Head of caudate nucleus (tissue), 42 donors: ENCODE measurements around the gene COL2A1.
A peak's percentile ranks its signal among the peaks of the same experiment; 100 is the strongest.

Experiments used
- DNase-seq, 42 donors: peaks; one replicate each; pipeline versions ENCODE4 v3.0.0 to v3.0.0-alpha.2; 2020 to 2021; ENCODE audit warnings: mixed read lengths in 7 of 42
- intact Hi-C: fragments of 100-400 bp; cut with DNase I; formaldehyde crosslinking; loops from one replicate; pipeline ENCODE4 v1.15.0; 2022

COL2A1 gene

GRCh38 chr12:47980779-47981495 lies 23.3 kb downstream of the COL2A1 start:
- intact Hi-C loops = no loop called here
- DNase-seq = no peak

DNA sequence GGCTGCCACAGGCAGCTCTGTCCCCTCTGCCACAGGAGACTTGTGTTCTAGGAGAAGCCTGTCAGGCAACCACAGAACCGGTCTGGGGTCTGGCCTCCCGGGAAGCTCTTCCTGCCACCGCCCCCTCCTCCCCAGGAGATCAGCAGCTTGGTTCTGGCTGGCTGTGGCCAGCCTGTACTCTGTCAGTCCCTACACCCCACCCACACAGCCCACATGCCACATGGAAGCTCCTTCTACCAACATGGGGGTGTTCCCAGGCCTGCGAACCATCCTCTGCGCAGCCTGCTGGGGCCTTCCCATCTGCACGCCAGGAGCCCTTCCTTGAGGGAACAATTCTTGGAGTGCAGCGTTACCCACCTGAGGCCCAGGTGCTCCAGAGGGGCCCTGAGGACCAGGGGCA lies 24.1 kb downstream of the COL2A1 start:
- intact Hi-C loops = no loop called here
- DNase-seq = no peak

DNA sequence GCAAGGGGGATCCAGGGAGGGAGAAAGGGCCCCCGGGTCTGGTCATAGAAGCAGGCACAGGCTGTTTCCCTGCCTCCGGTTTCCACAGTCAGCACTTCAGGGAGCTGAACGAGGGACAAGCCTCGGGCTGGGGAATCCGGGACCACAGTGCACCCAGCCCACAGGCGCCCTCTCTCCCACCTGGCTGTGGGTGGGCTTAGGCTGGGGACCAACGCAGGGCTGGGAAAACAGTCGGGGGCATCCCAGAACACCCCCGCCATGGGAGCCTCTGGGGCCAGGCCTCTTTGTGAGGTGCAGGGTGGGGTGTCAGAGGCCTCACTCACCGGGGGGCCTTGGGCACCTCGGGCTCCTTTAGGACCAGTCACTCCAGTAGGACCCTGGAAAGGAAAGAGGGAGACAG lies 24.6 kb downstream of the COL2A1 start:
- intact Hi-C loops = no loop called here

DNA sequence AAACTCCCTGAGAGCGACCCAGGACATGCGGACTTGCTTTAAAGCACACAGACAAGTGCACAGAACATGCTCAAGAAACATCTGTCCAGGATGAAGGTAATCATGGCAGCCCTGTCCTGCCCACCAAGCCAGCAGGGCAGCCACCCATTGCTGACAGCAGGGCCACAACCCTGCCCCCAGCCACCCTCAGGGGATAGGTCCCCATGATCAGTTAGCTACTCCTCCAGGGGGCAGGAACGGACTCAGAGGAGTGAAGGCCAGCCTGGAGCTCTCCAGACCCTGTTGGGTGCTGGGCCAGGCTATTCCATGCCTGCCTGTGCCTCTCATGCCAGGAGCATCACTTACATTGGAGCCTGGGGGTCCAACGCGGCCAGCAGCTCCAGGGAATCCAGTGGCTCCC lies 25.1 kb downstream of the COL2A1 start:
- DNase-seq = no peak
- intact Hi-C loops = no loop called here

More for the DNA sequence above, 24.6 kb downstream of the COL2A1 start:
- DNase-seq = no peak

DNA sequence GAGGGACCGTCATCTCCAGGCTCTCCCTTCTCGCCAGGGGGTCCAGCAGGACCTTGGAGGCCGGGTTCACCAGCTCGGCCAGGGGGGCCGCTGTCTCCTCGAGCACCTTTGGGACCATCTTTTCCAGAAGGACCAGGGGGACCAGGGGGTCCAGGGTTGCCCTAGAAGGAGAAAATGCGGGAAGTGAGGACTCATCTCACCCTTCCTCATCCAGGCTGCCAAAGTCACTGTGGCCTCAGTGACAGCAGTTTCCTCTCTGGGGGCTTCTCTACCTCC lies 25.7 kb downstream of the COL2A1 start:
- intact Hi-C loops = no loop called here
- no peak for DNase-seq

DNA sequence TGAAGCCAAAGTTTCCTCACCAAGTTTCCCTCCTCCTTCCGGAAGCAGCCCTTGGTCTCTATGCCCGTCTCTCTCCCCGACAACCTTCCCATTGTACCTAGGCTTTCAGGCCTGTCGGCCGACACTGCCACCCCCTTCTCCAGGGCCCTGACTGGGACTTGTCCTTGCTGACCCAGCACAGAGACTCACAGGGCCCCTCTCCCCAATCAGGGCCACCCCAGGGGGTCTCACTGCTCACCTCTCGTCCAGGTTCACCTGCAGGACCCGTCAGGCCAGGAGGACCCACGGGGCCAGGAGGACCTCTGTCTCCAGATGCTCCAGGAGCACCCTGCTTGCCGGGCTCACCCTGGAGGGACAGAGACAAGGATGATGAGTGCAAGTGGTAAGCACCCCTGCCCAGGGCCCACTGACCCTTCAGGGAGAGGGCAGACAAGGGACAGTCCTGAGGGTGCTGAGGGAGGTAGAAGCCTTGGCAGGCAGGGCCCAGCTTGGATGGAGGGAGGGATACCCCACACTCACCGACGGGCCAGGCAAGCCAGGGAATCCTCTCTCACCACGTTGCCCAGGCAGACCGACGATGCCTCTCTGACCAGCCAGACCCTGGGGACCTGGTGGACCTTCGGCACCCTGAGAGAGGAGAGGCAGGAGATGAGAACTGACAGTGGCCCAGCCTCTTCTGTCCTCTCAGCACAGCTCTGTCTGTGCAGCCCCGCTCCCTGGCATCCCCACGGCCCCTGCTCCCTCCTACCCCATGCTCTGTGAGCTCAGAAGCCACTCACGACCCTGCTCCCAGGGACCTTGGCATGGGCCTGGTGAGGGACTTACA lies 26.3 kb downstream of the COL2A1 start:
- no peak for DNase-seq

DNA sequence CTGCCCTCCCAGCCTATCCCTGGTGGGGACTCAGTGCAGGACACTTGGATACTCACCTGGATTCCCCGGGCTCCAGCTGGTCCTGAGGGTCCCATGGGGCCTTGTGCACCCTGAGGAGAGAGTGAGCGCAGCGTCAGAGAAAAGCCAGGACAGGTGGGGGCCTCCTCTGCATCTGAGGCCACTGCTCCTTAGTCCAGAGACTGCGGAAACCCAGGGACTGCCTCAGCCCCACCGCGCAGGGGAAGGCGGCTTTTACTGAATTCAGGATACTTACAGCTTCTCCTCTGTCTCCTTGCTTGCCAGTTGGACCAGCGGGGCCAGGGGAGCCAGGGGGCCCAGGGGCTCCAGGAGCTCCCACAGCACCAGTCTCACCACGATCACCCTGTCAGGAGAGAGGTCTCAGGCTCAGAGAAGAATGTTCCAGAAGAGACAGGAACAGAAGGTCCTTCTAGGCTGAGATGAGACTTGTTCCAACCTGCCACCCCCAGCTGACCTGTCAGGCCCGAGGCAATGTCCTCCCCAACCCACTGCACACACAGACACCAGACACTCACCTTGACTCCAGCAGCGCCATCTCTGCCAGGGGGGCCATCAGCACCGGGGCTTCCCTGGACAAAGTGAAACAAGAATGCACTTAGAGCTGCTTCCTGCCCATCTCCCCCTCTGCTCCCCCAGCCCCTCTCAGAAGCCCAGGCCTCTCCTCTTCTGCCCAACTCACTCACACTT lies 27.1 kb downstream of the COL2A1 start:
- intact Hi-C loops = no loop called here

More for the DNA sequence above, 26.3 kb downstream of the COL2A1 start:
- intact Hi-C loops = no loop called here

DNA sequence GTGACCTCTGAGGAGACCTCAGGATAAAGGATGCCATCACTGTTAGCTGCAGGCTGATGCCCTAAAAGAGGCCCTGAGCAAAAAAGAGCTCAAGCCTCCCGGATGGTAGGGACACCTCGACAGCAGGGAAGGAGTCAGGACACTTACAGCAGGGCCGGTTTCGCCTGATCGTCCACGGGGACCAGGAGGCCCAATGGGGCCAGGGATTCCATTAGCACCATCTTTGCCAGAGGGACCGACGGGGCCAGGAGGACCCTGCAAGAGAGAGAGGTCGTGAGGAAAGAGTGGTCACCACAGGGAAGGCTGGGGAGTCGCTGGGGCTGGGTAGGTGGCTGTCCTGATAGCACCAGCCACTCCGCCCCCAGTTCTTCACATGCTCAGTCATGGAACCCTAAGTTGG lies 28.5 kb downstream of the COL2A1 start:
- intact Hi-C loops = no loop called here

More for the DNA sequence above, 27.1 kb downstream of the COL2A1 start:
- DNase-seq = no peak

DNA sequence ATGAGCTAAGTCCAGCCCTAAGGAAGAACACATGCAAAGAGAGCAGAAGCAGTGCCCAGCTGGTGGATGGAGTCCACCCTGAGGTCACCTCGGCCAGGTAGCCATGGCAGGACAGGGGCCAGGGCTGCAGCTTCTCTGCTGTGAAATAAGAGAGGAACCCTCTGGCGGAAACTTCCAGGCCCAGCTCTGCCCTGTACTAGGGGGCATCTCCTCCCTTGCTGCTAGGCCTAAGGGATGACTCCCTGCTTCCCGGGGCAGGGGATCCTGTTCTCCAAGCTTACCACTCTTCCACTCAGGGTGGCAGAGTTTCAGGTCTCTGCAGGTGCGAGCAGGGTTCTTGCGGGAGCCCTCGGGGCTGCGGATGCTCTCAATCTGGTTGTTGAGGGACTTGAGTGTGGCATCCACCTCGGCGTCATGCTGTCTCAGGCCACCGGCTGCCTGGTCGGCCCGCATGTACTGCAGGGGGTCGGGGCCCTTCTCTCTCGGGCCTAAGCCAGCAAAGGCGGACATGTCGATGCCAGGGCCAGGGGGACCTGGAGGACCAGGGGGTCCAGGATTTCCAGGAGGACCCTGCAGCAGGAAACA lies 29.1 kb downstream of the COL2A1 start:
- intact Hi-C loops = no loop called here
- DNase-seq = no peak

More for the DNA sequence above, 28.5 kb downstream of the COL2A1 start:
- DNase-seq = no peak

GRCh38 chr12:47973870-47974269 lies 30.4 kb downstream of the COL2A1 start:
- DNase-seq = no peak

GRCh38 chr12:47972895-47973294 lies 31.4 kb downstream of the COL2A1 start:
- intact Hi-C loops = no loop called here

More at GRCh38 chr12:47973870-47974269, 30.4 kb downstream of the COL2A1 start:
- intact Hi-C loops = no loop called here

DNA sequence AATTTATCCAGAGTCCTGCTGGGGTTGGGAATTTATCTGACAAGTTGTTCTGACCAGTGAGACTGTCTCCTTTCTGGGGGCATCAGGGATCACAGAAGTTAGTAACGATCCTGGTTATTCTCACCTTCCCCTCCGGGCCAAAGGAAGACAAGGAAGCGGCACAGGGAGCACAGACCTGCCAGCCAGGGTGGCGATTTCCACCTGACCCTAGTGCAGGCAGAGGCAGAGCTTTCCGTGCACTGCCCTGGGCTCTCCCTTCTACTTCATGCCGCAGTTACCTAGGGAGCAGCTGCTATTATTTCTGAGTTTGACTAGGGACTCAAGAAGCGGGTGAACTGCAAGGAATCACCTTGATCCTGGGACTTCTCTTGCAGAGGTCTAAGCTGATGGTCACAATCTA lies 33.4 kb downstream of the COL2A1 start:
- intact Hi-C loops = no loop called here

More at GRCh38 chr12:47972895-47973294, 31.4 kb downstream of the COL2A1 start:
- DNase-seq = no peak

DNA sequence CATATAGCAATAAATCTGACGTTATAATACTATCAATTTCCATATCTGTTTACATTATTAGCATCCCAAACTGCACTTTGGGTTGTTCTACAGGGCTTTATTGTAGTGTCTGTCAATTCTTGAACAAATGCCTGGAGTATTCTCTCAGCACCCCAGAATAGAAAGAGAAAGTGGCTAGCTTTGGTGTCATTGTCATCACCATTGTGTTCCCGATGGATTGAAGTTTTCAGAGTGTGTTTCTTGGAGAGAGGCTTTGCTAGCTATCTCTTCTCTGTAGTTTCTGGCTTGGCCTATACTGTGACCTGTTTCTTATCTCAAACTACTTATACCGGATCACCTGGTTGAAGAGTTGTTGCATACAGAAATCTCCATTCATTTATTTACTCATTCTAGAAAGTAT lies 34.4 kb downstream of the COL2A1 start:
- intact Hi-C loops = no loop called here
- DNase-seq = no peak

More for the DNA sequence above, 33.4 kb downstream of the COL2A1 start:
- DNase-seq = no peak

GRCh38 chr12:47967461-47968321 lies 36.6 kb downstream of the COL2A1 start:
- intact Hi-C loops = no loop called here
- no peak for DNase-seq

GRCh38 chr12:47965581-47965980 lies 38.7 kb downstream of the COL2A1 start:
- DNase-seq = no peak
- intact Hi-C loops = no loop called here

GRCh38 chr12:47964106-47964728 lies 40.1 kb downstream of the COL2A1 start:
- peak in 8 of 42 donors; percentile 4 to 40 (median 24) for DNase-seq
- intact Hi-C loops = no loop called here

GRCh38 chr12:47963340-47964040 lies 40.8 kb downstream of the COL2A1 start, which contains the start of gene TMEM106C:
TMEM106C (plus strand) TSS chr12:47963596; CDS start chr12:47964237, 641 bp downstream.
- intact Hi-C loops = no loop called here
- DNase-seq = peak; percentile 73 to 96 (median 91)
